RCC 7860 (cell line): ENCODE measurements around the gene CELA3B.
"Not testable (repeated sequence)": the region's sequence is repeated elsewhere in the genome, so short reads cannot be mapped to it uniquely, and the experiment has no call there.

Experiments used
- DNase-seq: peaks from one replicate; pipeline ENCODE4 v3.0.0-alpha.2; 2015; ENCODE audit warnings: low spot score
- FAIRE-seq: peaks from 2 replicates; lab custom pipeline; 2012; peaks lifted over from hg19 to GRCh38; lab: Jason Lieb, UNC

CELA3B gene, protein sequence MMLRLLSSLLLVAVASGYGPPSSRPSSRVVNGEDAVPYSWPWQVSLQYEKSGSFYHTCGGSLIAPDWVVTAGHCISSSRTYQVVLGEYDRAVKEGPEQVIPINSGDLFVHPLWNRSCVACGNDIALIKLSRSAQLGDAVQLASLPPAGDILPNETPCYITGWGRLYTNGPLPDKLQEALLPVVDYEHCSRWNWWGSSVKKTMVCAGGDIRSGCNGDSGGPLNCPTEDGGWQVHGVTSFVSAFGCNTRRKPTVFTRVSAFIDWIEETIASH

DNA sequence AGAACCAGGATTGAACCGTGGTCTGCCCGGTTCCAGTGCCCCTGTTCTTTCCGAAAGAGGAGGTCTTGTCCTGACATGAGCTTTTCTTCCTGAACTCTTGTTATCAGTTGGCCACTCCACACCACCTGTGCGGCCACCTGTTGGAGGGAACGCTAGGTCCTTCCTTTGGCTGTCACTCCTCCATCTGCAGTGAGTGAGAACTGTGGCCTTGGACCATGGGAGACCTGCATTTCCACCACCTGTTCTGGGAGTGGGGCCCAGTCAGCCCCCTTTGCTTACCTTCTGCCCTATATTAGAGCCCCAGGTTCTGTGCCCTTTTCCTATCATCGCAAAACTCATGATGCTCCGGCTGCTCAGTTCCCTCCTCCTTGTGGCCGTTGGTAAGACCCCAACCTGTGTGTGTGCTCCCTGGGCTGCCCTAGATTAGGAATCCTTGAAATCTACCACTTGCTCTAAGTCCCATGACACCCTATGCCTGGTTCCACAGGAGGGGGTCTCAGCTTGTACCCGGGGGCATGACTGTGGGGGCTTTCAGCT lies at the start of gene CELA3B:
TSS of gene CELA3B (plus strand) at position 320 of the 537 bp plus-strand sequence. CDS start at position 338, 18 bp downstream.
- not testable (repeated sequence) for FAIRE-seq, DNase-seq

DNA sequence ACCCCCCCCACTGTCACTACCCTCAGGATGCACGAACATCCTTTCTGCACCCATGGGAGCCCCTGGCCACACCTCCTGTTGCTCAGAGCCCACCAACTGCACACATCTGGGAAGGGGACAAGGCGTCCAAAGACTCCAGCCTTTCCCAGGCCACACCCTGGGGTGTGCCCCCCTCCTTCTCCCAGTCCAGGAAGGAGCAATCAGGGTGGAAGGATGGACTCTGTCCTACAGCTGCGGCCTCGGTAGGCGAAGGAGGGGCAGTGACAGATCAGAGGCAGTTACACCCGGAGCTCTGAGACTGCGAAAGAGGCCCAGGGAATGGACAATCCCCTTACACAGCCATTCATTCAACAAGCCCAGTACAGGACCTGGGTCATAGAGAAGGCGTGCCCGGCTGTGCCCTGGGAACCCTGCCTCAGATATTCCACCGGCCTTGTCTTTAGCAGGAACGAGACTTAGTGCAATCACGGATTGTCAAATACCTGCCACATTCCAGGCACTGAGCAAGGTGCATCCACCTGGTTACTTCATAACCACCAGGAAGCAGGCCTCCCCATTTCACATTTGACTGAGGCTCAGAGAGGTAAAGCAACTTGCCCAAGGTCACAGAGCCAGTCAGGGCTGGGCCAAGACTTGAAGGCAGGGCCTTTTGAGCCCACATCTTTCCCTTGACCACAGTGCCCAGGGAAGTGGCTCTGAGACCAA lies 49.1 kb upstream of the CELA3B start:
- DNase-seq: no peak
- no peak for FAIRE-seq

DNA sequence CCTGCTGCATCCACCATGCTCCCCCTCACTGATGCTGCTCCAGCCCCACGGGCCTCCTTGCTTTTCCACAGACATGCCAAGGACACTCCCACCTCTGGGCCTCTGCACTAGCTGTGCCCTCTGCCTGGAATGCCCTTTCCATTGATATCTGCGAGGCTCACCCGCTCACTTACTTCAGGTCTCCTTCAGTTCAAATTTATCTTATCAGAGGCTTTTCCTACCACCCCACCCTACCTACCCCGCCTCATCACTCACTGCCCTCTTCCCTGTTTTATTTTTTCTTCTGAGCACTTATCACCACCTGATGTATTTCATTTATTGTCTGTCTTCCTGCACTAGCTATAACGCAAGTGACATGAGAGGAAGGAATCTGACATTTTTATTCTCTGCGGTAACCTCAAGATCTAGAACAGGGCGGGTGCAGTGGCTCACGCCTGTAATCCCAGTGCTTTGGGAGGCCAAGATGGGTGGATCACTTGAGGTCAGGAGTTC lies 46.7 kb upstream of the CELA3B start:
- DNase-seq (no peak), FAIRE-seq (no peak)

DNA sequence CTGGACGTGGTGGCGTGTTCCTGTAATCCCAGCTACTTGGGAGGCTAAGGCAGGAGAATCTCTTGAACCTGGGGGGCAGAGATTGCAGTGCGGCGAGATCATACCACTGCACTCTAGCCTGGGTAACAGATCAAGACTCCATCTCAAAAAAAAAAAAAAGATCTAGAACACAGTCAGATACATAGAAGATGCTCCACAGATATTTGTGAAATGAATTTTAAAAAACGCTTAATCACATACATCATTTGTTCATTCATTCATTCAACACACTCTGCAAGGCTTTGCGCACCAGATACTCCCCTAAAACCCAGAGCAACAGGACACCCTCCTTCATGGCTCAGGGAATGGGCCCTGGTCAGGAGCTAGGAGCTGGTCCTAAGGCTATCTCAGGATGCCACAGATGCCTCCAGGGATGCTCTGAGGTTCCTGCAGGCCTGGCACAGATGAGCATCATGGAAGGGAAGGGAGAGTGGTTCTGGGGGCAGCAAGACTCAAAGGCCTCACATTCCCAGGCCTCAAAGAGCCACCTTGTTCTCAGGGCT lies 46.1 kb upstream of the CELA3B start:
- FAIRE-seq (no peak), DNase-seq (no peak)

DNA sequence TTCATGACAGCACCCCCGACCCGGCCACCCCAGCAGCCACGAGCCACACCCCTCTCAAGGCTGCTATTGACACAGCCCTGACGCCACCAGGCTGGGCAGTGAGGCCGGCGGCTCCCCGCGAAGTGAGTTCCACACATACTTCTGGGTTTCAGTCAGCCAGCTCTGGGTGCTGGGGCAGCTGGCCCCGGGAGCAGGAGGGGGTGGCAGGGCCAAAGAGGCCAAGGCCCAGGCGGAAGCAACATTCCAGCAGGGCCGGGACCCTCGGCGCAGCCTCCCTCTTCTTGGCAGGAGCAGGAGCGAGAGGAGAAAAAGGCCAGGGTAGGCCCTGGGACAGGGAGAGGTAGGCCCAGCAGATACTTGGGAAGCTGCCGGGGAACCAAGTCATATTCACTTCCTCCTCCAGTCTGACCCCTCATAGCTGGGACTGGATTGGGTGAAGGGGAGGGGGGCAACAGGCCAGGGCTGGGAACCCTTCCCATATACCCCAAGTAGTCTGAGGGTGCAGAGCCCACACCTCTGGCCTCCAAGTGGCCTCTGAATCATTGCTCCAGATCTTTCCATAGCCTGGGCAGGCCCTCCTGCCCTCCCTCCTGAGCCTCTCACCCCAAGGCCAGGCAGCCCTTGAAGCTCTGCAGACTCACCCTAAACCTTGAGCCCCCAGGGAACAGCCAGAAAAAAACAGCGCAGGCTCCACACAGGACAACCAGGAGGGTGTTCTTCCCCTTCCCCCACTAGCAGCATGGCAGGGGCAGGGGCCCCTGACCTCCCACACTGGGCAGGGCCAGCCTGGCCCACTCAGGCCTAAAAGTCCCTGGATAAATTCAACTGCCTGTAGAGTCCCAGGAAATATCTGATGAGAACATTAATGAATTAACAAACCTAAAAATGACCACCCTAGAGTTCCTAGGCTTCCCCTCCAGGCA lies 45.4 kb upstream of the CELA3B start:
- peak; percentile 81 for FAIRE-seq

DNA sequence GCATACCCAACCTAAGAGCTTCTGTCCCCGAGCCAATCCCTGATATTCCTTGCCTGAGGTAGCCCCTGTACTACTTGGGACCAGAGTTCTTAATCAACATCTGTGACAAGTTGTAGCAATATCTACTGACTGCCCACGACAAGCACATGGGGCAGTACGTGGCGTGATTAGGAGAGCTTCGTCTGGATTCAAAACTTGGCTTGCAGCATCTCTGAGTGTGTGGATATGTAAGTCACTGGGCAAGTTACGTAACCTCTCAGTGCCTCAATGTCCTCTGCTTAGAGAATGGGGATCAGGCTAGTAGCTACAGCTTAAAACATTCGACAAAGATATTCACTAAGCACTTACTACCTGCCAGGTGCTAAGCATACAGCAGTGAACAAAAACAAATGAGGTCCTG lies 44.7 kb upstream of the CELA3B start:
- DNase-seq: no peak
- FAIRE-seq: no peak

More for the DNA sequence above, 45.4 kb upstream of the CELA3B start:
- peak; percentile 88 for DNase-seq

DNA sequence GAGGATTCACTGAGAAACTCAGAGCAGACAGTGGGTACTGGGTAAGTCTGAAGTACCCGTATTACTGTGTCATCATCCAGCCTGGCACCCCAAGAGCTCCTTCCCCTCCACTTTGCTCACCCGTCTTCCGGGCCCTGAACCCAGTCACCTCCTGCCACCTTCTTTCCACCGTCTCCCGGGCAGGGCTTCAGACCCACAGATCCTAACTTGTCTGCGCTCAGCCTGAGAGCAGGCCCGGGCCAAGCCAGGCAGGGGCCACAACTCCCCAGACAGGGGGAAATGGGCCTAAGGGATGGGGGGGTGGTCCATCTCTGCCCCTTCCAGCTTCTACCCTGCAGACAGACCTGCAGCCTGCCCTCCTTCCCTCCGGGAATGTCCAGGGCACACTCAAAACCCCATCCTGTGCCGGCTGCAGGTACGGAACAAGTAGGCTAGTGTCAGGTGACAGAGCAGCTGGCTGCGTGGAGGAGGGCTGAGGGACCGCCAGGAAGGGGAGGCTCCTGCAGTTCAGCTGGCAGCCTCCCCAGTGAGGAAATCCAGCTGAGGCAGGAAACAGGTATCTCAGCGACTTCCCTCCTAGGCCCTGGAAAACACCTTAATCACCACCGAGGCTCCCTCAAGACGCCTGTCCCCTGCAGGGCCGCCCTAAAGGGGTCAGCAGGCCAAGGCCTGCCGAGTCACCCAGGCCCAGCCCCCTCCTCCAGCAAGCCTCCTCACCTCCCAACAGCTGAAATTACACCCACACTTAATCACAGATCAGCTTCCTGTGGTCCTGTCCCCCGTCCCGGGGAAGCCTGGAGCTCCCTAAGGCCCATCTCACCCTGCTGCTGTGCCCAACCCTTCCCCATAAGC lies 43.2 kb upstream of the CELA3B start:
- DNase-seq (peak; percentile 86), FAIRE-seq (peak; percentile 71)

DNA sequence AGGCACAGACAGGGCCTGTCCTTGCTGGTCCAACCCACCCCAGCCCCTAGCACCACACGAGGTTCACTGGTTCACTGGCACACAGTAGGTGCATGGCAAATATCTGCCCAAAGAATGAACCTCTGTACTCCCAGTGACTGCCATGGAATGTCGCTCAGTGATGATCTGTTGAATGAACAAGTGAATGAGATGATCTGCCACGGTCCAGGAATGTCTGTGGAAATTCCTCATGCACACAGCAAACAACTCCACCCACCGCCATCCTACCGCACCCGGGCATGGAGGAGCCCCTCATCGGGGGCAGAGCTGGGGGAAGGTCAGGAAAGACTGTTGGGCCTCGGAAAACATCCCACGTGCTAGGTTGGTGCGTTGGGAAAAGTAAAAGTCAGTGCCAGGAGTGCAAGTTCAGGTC lies 41.4 kb upstream of the CELA3B start:
- no peak for FAIRE-seq
- DNase-seq: peak; percentile 80

DNA sequence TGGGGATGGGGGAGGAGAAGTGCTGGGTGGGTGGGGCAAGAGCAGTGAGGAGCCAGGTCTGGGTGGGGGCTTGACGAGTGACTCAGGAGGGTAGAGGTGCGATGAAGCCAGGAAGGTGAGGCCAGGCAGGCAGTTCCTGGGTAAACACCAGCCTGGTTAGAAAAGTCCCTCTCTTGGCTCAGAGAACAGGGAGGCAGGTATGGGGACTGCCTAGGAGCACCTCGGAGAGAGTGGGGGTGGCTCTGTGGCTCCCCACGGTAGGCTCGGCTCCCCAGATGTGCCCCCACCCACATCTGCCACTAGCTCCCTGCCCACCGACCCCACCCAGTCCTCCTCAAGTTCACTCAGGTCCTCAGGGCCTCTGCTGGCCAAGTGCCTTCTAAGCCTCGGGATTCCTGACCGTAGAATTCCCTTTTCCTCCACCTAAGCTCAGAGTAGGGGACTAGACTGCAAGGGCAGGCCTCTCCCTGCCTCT lies 40.9 kb upstream of the CELA3B start:
- FAIRE-seq (no peak), DNase-seq (peak; percentile 66)

DNA sequence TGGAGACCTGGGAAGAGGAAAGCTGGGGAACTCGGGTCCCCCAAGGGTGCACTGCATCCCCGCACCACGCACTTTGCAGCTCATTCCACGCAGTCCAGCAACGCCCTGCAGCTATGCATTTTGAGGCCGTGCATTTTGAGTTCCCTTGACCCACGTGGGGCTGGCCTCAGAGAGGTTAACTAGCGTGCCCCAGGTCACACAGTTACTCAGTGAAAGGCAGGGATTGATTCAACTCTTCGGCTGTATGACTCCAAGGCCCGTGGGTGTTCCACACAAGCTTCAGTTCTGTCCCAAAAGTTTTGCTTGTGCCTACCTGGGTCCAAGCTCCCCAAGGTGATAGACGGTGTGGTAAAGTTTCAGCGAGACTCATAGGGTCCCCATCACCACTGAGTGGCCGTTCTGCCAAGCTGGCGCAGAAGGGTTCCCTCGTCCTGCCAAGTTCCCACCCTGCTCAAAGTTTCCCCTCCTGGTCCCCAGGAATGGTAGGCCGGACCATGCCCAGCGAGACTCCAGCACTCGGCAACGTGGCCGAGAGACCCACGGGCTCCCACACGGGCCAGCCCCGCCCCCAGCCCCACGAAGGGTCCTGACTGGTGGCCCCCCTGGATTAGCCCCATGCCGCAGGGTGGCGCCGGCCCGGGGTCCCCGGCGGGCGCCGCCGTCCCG lies 40.3 kb upstream of the CELA3B start:
- no peak for DNase-seq

DNA sequence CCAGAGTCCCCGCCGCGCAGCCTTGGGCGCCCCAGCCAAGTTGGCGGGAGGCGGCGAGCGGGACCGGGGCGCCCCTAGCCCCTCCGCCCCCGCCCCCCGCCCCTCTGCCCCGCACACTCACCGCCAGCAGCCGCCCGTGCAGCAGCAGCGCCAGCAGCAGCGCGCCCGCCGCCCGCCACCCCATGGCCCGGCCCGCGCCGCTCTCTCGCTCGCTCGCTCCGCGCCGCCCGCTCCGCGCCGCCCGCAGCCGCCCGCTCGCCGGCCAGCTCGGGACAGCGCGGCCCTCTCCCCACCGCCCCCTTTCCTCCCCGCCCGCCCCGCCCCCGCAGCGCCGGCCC lies 39.8 kb upstream of the CELA3B start, which contains the start of gene HSPG2:
TSS of gene HSPG2 (minus strand) at position 277 of the 338 bp plus-strand sequence. CDS start at position 184, 93 bp downstream.
- DNase-seq: no peak

More for the DNA sequence above, 40.3 kb upstream of the CELA3B start:
- no peak for FAIRE-seq

DNA sequence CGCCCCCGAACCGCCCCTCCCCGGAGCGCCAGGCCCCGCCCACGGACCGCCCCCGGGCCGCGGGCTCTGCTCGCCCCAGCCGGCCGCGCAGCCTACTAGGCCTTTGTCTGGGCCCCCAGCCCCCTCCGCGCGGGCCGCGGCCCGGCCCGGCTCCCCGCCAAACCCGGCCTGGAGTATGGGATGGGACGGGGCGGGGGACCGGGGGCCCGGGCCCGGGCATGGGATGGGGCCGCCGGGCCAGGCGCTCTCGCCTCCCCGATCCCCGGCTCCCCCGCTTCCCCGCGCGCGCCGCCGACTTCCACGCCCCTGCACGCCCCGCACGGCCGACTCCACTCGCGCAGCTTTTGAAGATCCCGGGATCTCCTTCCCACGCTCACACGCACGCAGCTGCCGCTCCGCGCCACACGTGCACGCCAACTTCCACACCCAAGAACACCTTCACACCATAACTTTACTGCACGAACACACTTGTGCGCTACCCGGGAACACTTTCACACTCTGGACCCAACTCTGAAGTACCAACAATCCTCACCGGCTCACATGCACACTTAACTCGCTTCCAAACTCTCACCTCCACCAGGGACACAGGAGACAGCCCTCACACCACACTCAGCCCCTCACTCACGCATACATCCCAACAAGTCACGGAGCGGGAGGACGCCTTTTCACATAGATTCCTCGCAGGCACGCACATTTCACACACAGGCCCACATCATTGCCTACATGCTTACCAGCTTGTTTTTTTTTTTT lies 39.3 kb upstream of the CELA3B start:
- peak; percentile 69 for DNase-seq
- FAIRE-seq: no peak

More for the DNA sequence above, 39.8 kb upstream of the CELA3B start, which contains the start of gene HSPG2:
- FAIRE-seq: no peak

DNA sequence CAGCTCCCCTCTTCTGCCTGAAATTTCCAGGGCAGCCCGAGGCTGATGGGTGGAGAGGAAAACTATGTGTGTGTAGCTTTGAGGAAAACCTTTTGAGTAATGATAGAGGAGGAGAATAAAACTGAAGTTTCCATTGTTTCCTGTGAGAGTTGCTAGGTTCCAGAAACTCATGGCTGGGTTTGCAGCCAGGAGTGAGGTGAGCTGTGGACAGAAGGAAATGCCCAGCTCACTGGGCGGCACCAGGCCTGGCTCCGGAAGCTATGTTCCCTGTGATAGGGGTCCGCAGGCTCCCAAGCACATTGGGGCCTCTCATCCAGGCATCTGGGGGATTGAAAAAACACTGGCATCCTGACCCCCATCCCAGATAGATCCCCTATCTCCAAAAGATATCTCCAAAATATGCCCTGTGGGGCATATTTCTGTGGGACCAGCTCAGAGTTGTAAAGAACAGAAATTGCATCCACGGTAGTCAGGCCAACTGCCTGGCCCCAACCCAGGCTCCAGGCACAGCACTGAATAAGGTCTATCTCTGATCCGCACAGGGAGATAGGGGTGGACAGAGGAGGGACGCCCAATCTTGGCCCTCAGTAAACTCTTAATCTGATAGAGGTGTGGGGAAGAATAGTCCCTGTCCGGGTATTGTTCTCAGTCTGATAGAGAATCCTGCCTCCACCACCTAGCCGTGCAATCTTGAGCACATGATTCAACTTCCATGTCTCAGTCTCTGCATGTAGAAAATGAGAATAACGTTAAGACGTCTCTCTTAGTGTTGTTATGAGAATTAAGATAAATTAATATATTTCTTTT lies 37.9 kb upstream of the CELA3B start:
- FAIRE-seq: no peak
- DNase-seq: no peak

DNA sequence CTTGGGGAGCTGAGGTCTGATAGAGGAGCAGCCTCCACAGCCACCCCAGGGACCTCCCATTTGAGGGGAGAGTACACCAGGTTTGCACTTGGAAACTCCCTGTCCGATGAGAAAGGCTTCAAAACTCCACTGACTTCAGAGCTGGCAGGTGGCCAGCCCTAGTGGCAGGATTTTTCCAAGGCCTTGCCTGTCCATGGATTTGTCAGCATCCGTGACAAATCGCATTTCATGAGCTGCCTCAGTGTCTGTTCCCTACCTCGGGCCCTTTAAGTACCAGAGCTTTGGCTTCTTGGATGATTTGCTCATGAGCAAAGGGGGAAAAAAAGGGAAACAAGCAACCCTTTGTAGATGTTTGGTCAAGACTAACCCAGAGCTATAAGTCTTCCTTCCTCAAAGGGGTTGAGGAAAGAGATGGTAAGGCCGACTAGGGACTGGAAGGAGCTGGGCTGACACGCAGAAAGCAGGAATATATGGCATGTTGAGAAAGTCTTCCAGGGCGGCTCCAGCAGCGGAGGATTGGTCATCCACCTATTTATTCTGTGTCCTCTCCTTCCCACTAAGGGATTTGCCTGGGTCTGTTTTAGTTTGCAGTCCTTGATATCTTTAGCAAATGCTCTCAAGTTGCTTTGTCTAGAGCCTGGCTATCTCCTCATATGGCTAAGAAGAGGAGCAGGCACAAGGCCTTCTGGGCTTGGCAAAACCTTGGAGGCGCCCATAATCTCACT lies 37.0 kb upstream of the CELA3B start:
- peak; percentile 88 for FAIRE-seq
- peak; percentile 97 for DNase-seq

DNA sequence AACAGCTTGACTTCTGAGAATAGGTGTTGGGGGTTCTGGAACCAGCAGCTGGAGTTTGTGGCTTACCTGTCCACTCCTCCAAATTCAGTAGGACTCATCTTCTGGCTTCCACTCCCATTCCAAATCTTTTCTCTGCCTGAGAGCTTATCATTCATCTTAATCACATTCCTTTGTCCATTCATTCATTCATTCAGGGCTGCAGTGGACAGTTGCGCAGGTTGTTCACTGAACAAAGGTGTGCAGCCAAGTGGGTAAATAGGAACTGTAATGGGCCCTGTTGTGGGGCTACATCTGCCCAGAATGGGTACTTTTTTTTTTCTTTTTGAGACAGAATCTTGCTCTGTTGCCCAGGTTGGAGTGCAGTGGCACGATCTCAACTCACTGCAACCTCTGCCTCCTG lies 36.3 kb upstream of the CELA3B start:
- DNase-seq (no peak), FAIRE-seq (no peak)

DNA sequence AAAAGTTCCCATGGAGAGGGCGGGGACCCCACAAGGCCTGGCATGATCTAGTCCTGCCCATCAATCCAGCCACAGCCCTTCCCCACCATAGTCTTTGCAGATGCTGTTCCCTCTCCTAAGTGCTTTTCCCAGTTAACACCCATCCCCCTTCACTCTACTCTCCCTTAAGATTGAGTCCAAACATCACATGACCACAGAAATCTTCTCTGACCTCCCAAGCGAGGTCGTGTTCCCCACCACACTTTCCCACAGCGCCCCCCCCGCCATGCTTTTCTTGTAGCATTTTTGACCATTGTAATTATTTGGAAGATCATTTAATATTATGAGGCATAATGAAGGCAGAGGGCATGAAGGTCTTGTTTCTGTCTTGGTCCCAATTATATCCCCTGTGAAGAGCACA lies 35.5 kb upstream of the CELA3B start:
- no peak for FAIRE-seq
- DNase-seq: no peak

DNA sequence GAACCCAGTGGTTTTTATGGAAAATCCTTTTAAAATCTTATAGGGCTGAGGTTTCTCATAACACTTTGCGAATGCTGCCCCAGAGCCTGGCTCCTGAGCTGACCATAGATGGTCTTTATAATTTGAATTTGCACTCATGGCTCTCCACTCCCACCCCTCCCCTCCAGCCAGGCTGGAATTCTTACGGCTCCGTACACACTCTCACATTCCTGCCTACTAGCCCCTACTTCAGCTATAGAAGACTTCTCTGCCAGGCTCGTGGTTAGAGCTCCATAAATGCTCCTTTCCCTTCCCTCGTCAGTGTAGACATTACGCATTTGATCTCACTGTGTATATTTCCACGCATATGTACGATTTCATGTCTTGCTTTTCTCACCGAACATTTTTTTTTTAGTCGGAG lies 34.4 kb upstream of the CELA3B start:
- DNase-seq (no peak), FAIRE-seq (no peak)
